AG04449 (cell line): Measurements from ENCODE around the gene PIK3R3.

Source experiments
- CTCF ChIA-PET: fragments of 350-600 bp; formaldehyde crosslinking; extraction: SDS; loops from one replicate; lab custom pipeline; 2021; ENCODE audit warnings: antibody characterized with exemption; lab: Yijun Ruan, JAX
- POLR2A ChIA-PET: fragments of 400-600, 350-600 bp; formaldehyde crosslinking; extraction: SDS; loops from one replicate; lab custom pipeline; 2020; ENCODE audit warnings: antibody characterized with exemption, inconsistent platforms; lab: Yijun Ruan, JAX
- DNase-seq: peaks from one replicate; pipeline ENCODE4 v3.0.0-alpha.2; 2010; ENCODE audit warnings: low read depth, low spot score
- H3K4me3 ChIP-seq: 2 replicates; pipeline ENCODE4 v1.5.1; 2011; ENCODE audit warnings: low read depth, mild to moderate bottlenecking, control low read depth, low read length
- TF ChIP-seq, protein P1 (sequence below): IDR thresholded peaks from one replicate; pipeline ENCODE4 v1.5.1; 2011; ENCODE audit warnings: mild to moderate bottlenecking, moderate library complexity, low read length, control low read depth, inconsistent platforms; ENCODE audit not compliant: insufficient read depth; ENCODE audit errors: missing control alignments

The PIK3R3 gene

DNA sequence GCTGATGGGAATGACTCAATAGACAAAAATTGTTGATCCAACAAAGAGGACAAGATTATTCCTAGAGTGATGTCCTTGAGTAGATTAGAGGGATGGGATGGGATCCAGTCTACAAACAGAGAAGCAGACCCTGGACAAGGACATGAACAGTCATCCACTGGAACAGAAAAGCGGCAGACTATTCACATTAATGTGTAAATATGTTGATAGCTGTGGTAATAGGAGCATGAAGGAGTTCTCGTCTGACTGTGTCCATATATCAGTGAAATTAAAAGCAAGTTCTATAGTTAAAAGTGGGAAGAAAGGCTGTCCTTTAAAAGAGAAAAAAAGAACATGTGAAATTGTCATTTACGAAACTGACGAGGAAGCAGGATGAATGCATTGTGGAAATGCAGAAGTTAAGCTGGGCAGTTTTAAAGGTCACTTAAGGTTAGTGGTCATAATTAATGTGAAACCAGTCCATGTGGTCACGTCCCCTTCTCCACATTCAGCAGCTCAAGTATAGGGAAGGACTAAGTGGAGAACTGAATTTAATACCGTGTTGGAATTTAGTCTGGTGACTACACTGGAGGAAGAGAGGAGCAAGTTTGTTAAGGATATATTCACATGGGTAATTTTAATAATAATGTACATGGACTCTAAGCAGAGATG lies 62.1 kb downstream of the PIK3R3 start:
- POLR2A ChIA-PET, result no interaction called here
- TF ChIP-seq, protein P1, sequence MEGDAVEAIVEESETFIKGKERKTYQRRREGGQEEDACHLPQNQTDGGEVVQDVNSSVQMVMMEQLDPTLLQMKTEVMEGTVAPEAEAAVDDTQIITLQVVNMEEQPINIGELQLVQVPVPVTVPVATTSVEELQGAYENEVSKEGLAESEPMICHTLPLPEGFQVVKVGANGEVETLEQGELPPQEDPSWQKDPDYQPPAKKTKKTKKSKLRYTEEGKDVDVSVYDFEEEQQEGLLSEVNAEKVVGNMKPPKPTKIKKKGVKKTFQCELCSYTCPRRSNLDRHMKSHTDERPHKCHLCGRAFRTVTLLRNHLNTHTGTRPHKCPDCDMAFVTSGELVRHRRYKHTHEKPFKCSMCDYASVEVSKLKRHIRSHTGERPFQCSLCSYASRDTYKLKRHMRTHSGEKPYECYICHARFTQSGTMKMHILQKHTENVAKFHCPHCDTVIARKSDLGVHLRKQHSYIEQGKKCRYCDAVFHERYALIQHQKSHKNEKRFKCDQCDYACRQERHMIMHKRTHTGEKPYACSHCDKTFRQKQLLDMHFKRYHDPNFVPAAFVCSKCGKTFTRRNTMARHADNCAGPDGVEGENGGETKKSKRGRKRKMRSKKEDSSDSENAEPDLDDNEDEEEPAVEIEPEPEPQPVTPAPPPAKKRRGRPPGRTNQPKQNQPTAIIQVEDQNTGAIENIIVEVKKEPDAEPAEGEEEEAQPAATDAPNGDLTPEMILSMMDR, result no peak
- H3K4me3 ChIP-seq, result no peak overlapping the region
- DNase-seq, result no peak
- CTCF ChIA-PET, result interaction anchor here (0.9 to 2.0 kb wide), 3 partner anchors 8 to 33 kb away, joined by 3 to 5 read pairs (median 3); no protein-coding TSS in a partner anchor

DNA sequence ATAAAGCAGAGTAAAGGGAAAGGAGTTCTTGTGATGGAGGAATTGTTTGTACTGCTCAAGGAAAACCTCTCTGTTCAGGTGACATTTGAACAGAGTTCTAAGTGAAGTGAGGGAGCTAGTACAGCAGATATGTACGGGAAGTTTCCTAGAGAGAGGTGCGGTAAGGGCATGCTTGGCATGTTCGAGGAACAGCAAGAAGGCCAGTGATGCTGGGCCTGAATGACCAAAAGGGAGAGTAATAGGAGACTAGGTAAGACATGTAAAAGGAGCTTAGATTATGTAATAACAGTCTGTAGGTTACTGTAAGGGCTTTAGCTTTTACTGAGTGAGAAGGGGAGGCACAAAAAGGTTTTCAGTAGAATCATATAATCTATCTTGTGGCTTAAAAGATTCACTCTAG lies 63.9 kb downstream of the PIK3R3 start:
- no peak for DNase-seq
- POLR2A ChIA-PET, result no interaction called here
- CTCF ChIA-PET, result interaction anchor here (1.3 to 1.4 kb wide), 2 partner anchors 32 to 155 kb away, joined by 4 to 5 read pairs; no protein-coding TSS in a partner anchor
- TF ChIP-seq, protein P1, result no peak
- H3K4me3 ChIP-seq, result no peak overlapping the region

DNA sequence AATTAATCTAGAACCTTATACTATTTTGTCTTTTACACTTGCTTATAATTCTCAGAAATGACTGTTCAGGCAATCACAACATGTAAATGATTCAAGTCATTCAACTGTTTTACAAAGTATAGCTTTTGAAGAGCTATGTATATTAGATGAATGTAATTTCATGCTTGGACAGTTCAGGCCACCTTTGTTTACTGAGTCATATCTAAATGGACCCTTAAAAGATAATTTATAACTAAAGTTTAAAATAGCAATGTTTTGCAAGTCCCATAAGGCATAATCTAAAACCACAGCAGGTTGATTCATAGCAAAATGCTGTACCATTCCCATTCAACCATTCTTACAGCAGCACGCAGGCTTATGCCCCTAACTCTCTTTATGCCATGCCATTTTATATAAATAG lies 64.8 kb downstream of the PIK3R3 start:
- H3K4me3 ChIP-seq, result no peak overlapping the region
- DNase-seq, result no peak
- TF ChIP-seq, protein P1, result no peak
- ChIA-PET CTCF (interaction anchor here (1.2 kb wide), 1 partner anchor 156 kb away, joined by 5 read pairs; no protein-coding TSS in a partner anchor), POLR2A (no interaction called here)

DNA sequence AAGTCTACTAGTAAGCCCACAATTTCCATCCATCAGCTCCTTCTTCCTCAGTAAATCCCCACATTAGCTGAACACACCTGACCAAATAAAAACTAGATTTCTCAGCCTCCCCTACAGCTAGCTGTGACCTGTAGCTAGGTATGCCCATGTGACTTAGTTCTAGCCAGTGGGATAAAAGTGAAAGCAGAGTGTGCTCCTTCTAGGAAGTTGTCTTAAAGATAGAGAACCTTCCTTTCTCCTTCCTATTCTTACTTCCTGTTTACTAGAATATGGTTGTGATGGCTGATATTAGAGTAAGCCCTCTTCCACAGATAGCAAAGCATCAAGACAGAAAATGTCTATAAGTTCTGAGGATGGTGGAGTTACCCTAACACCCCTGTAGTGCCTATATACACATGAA lies 67.0 kb downstream of the PIK3R3 start:
- ChIA-PET POLR2A (interaction anchor here (0.8 kb wide), 1 partner anchor 67 kb away, joined by 3 read pairs; the partner anchor contains the start of gene PIK3R3), CTCF (no interaction called here)
- no peak for DNase-seq
- TF ChIP-seq, protein P1, result no peak
- H3K4me3 ChIP-seq, result no peak overlapping the region

DNA sequence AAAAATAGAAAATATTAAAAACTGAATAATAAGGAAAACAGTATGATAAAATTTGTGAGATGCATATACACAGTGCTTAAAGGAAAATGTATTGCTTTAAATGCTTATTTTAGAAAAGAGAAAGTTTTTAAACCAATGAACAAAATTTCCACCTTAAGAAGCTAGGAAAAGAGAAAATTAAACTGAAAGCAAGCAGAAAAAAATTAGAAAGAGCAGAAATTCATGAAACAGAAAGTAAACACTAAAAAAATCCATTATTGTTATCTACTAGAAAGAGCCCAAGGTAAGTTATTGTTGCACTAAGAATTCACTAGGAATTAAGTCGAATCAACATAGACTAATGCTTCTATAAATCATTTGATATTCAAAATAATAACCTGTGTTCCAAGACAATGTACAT lies 67.7 kb downstream of the PIK3R3 start:
- no peak for DNase-seq
- CTCF ChIA-PET, result no interaction called here
- TF ChIP-seq, protein P1, result no peak
- no peak overlapping the region for H3K4me3 ChIP-seq
- POLR2A ChIA-PET, result interaction anchor here (0.8 kb wide), 1 partner anchor 68 kb away, joined by 3 read pairs; the partner anchor contains the start of gene PIK3R3

DNA sequence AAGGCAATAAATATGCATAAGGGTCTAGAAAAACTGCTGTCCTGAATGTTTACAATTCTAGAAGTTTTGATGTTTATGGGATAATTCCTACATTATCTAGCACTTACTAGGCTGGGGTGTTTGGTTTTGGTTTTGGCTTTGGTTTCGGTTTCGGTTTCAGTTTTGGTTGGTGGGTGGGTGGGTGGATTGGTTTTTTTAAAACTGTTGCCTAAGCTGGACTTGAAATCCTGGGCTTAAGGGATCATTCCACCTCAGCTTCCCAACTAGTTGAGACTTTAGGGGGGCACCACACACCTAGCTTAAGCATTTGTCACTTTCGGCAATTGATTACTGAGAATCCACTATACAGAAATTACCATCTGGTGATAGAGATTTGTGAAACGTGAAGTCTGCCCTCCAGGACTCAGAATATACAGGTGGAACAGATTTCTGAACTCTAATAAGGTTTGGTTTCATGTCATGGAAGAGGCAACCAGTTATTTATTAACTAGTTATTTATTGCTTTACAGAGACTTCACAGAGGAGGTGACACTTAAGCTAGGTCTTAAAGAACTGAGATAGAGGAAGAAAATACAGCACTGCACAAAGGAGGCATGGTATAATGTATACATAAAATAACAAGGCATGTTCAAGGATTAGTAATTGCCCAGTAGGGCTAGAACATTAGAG lies 69.6 kb downstream of the PIK3R3 start:
- no peak overlapping the region for H3K4me3 ChIP-seq
- POLR2A ChIA-PET, result no interaction called here
- CTCF ChIA-PET, result interaction anchor here (0.7 to 1.6 kb wide), 9 partner anchors 8 to 161 kb away, joined by 3 to 10 read pairs (median 4); no protein-coding TSS in a partner anchor
- TF ChIP-seq, protein P1, result no peak
- no peak for DNase-seq
